Keratinocyte (primary cell): ENCODE data around the gene CCND1.

Source experiments
- CTCF ChIP-seq, 3 experiments: IDR thresholded peaks in 1 of 3; conservative IDR thresholded peaks in 1 of 3; optimal IDR thresholded peaks in 1 of 3; 2 replicates in 2 of 3; 3 replicates in 1 of 3; pipeline versions ENCODE3 to v1.5.1; 2011; ENCODE audit warnings: low read length in 3 of 3, mild to moderate bottlenecking in 3 of 3, moderate library complexity in 2 of 3, control low read depth in 1 of 3, inconsistent platforms in 1 of 3; ENCODE audit not compliant: insufficient read depth in 2 of 3; ENCODE audit errors: extremely low read depth in 1 of 3
- EZH2 ChIP-seq: IDR thresholded peaks from one replicate; pipeline ENCODE4 v1.6.1; 2012; ENCODE audit warnings: inconsistent platforms, mild to moderate bottlenecking, low read length, moderate library complexity

- no peak for TF ChIP-seq CTCF (optimal IDR thresholded peaks at IDR 0.05 in 1 of 3, IDR thresholded peaks at IDR 0.05 in 1 of 3, conservative IDR thresholded peaks at IDR 0.05 in 1 of 3; ENCODE audit: extremely low read depth in 1 of 3, insufficient read depth in 2 of 3, low read length in 3 of 3)
- no peak for TF ChIP-seq EZH2
These were observed 10.5 kb upstream of the CCND1 start for GRCh38 chr11:69630424-69630823.
